Retinal pigment epithelial cell (primary cell): ENCODE results near the gene MEAK7.
A peak's percentile ranks its signal among the peaks of the same experiment; 100 is the strongest.

Experiments
- DNase-seq: peaks from one replicate; pipeline ENCODE4 v3.0.0-alpha.2; 2010; ENCODE audit warnings: low read depth
- H3K4me3 ChIP-seq: 2 replicates; pipeline ENCODE4 v1.5.1; 2011; ENCODE audit warnings: mild to moderate bottlenecking, low read length, control low read depth, moderate library complexity
- TF ChIP-seq, protein P1 (sequence below): conservative IDR thresholded peaks from 2 replicates; pipeline ENCODE4 v1.5.1; 2011; ENCODE audit warnings: low read depth, low read length, control low read depth, inconsistent platforms

MEAK7 gene

DNA sequence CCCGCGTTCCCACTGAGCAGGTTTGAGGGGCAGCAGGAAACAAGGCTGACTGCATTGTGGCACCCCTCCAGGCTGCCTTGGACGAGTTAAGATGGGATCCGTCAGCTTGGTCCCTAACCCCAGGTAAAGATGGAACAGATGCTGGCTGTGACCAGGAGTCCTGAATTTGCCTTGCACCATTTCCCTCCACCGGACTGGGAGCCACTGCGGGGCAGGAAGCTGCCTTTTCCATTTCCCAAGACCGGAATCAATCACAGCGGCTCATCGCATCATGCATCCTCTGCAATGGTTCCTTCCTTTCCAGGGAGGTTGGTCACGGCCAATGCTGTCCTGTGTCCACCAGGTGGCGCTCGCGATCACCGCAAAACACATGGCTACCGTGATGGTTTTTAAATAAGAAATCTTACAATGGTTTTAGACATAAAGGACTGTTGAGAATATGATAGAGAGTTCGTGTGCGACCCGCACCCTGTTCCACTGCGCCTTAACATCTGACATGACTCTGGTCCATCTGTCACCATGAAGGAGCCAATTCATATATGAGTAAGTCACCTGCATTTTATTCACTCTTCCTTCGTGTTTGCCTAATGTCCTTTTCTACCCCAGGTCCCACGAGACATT is 6.8 kb upstream of the MEAK7 start:
- DNase-seq: no peak
- TF ChIP-seq, protein P1, sequence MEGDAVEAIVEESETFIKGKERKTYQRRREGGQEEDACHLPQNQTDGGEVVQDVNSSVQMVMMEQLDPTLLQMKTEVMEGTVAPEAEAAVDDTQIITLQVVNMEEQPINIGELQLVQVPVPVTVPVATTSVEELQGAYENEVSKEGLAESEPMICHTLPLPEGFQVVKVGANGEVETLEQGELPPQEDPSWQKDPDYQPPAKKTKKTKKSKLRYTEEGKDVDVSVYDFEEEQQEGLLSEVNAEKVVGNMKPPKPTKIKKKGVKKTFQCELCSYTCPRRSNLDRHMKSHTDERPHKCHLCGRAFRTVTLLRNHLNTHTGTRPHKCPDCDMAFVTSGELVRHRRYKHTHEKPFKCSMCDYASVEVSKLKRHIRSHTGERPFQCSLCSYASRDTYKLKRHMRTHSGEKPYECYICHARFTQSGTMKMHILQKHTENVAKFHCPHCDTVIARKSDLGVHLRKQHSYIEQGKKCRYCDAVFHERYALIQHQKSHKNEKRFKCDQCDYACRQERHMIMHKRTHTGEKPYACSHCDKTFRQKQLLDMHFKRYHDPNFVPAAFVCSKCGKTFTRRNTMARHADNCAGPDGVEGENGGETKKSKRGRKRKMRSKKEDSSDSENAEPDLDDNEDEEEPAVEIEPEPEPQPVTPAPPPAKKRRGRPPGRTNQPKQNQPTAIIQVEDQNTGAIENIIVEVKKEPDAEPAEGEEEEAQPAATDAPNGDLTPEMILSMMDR: peak; percentile 95
- H3K4me3 ChIP-seq: peak overlapping the region; percentile 33

DNA sequence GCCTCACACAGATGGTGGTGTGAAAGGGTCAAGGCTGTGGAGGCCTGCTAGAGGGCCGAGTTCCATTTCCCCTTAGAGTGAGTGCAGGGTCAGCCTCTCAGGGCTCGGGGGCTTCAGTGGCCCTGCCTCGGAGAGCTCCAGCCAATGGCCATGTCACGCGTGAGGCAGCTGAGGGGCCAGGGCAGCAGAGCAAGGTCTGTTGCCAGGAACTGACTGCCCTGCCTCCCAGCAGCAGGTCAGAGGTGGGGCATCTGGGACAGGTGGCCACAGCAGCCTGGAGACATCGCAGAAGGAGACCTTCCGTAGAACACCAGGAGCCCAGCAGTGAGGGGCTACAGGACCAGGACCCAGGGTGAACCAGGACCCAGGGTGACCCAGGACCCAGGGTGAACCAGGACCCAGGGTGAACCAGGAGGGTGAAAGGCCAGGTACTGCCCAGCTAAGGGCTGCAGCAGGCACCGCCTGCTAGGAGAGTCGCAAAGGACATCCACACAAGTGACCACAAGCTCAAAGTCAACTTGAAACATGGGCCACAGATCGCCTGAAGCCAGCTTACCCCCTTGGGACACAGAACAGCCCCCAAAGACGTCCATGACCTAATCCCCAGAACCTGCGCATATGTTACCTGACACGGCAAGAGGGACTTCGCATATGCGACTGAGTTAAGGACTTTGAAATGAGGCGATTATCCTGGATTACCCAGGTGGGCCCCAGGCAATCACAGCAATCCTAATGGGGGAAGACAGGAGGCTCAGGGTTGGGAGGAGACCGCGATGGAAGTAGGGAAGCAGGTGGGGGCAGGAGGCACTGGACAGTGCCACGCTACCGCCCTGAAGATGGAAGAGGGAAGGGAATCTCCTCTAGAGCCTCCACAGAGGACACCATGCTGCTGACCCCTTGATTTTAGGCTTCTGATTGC is 4.8 kb upstream of the MEAK7 start:
- TF ChIP-seq, protein P1: no peak
- no peak for DNase-seq
- no peak overlapping the region for H3K4me3 ChIP-seq

DNA sequence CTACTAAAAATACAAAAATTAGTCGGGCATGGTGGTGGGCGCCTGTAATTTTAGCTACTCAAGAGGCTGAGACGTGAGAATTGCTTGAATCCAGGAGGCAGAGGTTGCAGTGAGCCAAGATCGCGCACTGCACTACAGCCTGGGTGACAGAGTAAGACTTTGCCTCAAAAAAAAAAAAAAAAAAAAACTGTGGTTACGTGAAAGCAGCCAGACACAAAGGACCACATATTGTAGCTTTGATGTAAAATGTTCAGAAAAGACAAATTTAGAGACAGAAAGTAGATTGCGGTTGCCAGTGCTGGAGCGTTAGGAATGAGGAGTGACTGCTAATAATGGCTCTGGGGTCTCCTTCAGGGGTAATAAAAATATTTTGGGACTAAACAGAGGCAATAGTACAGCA is 4.0 kb upstream of the MEAK7 start:
- no peak for DNase-seq
- H3K4me3 ChIP-seq: no peak overlapping the region
- TF ChIP-seq, protein P1: no peak

DNA sequence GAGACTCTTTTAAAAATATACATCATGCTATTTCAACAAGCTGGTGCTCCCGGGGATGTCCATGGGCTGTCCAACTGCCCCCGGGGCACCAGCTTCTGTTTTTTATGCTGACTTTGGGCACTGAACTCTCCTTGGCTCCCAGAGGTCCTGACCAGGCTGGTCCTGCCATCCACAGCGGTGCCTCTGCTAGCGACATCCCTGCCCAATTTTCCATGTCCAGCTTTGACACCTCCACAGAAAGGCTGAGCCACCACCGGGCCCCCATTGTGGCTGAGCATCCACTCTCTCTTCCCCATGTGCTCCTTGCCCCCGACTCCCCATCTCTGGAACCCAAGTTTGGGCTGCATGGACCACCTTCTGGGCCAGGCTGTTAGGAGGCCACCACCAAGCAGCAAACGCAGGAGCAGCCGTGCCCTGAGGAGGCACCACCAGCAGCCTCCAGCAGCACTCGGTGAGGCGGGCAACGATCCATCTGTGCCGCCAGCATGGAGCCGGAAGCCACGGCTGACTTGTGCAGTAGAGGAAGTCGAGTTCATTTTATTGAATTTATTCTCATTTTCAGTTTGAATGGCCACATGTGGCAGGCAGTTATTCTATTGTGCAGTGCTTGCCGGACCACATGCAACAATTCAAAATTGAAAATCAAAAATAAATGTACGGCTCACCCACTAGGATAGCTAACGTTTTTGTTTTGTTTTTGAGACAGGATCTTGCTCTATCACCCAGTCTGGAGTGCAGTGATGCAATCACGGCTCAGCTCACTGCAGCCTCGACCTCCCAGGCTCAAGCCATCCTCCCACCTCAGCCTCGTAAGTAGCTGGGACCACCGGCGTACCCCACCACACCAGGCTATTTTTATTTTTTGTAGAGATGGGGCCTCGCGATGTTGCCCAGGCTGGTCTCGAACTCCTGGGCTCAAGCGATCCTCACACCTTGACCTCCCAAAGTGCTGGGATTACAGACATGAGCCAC is 2.8 kb upstream of the MEAK7 start:
- no peak overlapping the region for H3K4me3 ChIP-seq
- DNase-seq: no peak

DNA sequence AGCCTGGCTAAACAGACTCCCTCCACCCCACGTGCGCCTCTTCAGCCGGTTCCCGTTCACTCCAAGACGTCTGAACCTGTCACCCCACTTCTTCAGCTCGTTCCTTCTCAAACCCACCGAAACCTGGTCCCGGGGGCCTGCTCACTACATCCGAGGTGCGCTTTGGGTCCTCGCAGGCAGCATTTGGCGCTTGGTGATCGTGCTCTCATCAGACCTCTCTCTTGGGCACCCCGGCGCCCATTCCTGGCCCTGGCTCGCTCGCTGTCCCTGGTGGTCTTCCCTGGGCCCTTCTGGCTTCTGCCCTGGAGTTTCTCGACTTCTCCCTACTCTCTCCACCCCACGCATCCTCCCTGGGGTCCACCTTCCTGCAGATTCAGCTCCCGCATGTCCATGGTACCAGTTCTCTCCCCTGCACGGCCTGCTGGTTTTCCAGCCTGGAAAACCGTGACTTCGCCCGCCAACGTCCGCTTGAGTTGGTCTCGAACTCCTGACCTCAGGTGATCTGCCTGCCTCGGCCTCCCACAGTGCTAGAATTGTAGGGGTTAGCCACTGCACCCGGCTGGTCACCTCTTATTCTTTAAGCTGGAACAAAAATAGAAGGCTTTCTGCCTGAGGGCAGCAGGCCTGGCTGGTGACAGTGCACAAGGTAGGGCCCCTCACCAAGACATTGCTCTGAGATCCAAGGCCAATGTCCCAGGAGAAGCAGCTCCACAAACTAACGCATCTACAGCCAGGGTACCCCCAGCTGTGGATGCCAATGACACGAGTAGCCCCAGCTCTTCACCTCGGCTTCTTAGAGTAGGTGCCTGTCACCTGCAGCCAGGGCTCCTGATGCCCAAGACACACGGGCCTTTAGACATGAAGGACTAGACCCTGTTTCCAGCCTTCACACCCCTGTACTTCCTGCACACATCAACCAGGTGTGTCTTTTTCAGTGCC is 1.1 kb upstream of the MEAK7 start:
- peak overlapping the region; percentile 36 for H3K4me3 ChIP-seq
- TF ChIP-seq, protein P1: no peak
- DNase-seq: no peak

More for the DNA sequence above, 2.8 kb upstream of the MEAK7 start:
- TF ChIP-seq, protein P1: no peak
